Retina (tissue), 1 donor: Measurements from ENCODE around the gene TIMM23B.
A peak's percentile ranks its signal among the peaks of the same experiment; 100 is the strongest.
"Not testable (repeated sequence)": the region's sequence is repeated elsewhere in the genome, so short reads cannot be mapped to it uniquely, and the experiment has no call there.

Experiments
- DNase-seq: peaks from one replicate; pipeline ENCODE4 v3.0.0-alpha.2; 2016

The TIMM23B gene, protein sequence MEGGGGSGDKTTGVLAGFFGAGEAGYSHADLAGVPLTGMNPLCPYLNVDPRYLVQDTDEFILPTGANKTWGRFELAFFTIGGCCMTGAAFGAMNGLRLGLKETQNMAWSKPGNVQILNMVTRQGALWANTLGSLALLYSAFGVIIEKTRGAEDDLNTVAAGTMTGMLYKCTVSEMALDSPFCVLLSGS

GRCh38 chr10:49941447-49942338 is at the start of gene TIMM23B, which contains the start of gene PARG:
Gene TIMM23B (plus strand): TSS chr10:49942053. CDS start chr10:49942195, 142 bp downstream.
Gene PARG (minus strand): TSS chr10:49942027. CDS start chr10:49941725, 302 bp downstream.
- peak; percentile 93 for DNase-seq

DNA sequence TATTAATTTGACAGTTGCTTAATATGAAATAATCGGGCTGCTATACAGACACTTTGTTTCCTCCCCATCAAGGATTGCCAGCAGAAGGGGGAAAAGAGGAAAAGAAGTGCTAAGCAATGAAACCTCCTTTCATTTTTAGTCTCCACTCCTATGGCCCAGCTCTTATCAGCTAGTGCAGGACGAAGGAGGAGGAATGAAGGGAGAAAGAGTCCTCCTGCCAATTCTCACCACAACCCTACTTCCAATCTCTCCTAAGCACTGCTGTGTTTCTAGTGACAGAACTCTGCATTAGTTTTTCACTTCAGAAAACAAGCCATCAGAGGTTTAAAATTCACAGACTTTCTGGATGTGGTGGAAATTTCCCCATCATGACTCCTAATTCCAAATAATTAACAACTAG is 41.9 kb upstream of the TIMM23B start:
- DNase-seq = not testable (repeated sequence)

DNA sequence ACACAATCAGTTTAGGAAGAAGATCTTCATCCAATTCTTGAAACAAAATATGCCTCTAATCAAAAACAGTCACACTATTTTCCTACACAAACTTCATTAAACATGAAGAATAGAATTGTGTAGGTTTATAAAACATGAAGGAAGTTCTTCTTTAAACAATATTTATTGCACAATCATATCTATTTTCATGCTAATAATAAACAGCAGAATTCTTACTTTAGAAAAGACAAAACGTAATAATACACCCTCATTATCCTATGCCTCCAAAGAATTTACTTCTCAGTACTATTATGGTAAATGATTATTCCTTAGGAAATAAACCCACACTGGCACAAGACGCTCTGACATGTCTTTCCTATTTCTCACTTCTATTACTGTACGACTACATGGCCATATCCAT is 41.4 kb upstream of the TIMM23B start:
- DNase-seq = not testable (repeated sequence)

GRCh38 chr10:49903829-49904228 is 38.0 kb upstream of the TIMM23B start:
- DNase-seq = not testable (repeated sequence)

DNA sequence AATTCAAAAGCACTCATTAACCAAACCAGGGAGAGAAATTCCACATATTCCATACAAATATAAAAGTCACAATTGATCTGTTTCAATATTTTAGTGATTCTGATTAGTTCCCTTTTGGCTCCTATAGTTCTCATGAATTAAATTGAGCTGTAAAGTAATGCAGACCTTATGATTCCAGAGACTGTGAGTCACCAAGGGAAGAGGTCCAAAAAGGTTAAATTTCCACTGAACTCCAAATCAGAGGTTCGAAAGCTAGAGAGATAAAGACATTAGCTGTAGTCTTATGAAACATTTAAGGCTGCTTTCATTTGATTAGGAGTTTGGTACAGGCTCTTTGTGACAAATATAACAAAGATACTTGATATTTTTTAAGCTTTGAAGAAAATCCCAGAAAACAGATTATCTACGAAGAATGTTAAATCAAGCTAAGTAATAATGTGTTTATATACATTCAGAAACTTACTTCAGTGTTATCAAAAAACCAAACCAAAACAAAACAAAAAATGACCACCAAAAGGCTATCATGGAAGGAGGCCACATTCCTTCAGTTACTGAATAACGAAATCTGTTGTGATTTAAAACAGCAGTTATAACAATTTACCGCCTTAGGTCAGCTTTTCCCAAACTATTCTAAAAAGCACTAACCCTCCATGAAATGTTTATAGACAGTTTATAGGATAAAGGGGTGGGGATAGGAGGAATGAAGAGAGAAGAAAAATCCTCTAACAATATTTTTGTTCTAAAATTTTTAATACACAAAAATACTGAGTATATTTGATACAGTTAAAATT is 33.4 kb upstream of the TIMM23B start:
- DNase-seq = not testable (repeated sequence)

DNA sequence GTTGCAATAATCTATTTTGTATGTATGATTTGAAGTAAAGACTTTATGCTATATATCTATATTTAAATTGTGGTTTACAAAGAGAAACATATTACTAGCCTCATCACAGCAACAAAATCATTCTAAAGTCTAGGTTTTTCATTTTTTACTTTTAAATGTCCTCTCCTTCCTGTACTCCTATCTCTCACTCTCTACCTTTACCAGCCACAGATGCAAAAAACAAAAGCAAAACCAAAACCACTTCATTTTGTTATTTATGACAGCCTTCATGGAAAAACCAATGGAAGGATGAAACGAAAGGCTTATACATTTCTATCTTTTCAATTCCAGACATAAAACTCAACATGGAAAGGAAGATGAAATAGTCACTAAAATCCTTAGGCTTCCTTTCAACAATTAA is 31.6 kb upstream of the TIMM23B start:
- not testable (repeated sequence) for DNase-seq

- not testable (repeated sequence) for DNase-seq
Observed at GRCh38 chr10:49916451-49916850, 25.4 kb upstream of the TIMM23B start.

DNA sequence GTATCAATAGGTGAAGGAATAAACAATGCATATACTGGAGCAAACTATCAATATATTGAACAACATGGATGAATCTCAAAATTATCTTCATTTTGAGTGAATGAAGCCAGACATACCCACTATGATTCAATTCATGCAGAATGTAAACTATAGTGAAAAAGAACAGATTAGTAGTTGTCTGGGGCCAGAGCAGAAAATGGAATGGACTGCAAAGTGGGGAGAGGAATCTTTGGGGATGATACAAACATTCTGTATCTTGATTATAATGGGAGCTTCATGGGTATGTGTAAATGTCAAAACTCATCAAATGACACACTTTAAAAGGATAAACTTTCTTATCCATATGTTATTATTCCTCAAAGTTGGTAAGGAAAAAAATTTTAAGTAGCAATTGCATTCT is 23.9 kb upstream of the TIMM23B start:
- DNase-seq = not testable (repeated sequence)

- DNase-seq = not testable (repeated sequence)
Observed at GRCh38 chr10:49922041-49922440, 19.8 kb upstream of the TIMM23B start.

DNA sequence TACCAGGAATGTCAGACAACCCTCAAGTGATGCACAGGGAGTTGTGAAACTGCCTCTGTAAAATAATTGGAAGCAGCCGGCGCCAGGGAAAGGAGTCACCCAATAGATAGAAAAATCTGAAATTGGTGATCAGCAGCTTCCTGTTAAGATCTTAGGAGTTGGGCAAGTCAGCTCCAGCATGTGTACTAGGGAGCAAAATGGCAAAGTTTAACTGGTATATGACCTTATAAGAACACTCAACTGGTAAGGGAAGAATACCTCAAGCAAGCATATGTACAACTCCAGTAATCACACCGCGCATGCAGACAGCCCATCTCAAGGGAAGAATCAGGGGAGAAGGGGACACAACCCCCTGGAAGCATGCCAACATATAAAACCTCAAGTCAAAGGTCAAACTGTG is 18.3 kb upstream of the TIMM23B start:
- not testable (repeated sequence) for DNase-seq

DNA sequence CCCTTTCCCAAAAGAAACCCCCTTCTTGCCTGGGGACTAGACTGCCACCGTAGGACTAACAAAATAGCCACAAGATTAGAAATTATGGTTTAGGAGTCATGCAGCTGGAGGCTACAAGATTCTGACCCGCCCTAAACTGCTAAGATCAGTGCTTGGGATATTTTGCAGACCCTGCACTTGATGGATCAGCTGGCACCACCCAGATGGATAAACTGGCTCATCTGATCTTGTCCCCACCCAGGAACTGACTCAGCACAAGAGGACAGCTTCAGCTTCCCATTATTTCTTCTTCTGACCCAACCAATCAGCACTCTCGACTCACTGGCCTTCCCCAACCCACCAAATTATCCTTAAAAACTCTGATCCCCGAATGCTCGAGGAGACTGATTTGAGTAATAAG is 10.6 kb upstream of the TIMM23B start:
- DNase-seq = not testable (repeated sequence)

DNA sequence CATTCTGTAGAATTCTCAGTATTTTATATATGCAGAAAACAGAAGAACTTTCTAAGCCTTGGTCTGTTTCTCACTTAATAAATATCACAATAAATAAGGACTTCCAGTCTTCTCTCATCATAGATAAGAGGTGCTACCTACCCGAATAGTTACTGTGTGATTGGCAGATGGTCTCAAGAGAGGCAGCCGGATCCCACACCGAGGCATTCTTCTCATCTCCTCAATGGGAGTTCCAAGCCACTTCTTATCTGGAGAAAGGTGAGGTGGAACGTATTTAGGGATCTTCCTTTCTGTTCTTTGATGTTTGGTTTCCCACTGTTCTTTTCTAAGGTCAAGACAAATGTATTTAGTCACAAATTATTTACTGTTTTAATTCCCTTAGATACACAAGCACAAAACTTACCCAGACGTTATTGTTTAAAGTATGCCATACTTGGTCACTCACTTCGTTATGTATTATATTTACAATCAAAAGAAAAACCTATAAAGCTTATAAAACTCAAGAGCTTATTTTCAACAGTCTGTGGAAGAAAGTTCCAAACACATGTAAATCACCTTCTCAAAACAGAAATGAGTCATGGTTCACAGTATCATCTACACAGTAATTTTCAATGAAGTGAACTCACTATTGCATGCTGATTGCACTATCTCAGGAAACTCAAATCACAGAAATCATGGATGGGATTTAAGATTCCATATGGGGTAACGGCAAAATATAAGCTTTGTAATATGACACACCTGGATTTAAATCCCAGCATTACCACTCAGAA is 9.7 kb upstream of the TIMM23B start:
- not testable (repeated sequence) for DNase-seq

DNA sequence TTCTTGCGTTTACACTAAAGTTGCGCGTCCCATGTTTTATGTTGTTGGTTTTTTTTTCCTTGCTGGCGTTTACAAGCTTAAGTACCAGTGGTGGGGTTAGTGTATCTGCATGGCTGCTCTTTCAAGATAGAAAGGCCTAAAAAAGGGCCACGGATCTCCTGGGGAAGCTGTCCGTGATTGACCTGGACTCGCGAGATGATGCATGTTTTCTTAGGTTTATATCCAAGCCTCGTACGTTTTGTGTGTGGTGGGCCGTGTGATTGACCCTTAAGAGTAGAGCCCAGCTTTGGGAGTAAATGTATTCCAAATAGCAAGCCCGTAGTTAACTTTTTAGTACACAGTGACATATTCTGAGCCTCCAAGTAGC is 469 bp downstream of the TIMM23B start:
- peak; percentile 9 for DNase-seq

GRCh38 chr10:49943607-49944006 is 1.8 kb downstream of the TIMM23B start:
- not testable (repeated sequence) for DNase-seq

DNA sequence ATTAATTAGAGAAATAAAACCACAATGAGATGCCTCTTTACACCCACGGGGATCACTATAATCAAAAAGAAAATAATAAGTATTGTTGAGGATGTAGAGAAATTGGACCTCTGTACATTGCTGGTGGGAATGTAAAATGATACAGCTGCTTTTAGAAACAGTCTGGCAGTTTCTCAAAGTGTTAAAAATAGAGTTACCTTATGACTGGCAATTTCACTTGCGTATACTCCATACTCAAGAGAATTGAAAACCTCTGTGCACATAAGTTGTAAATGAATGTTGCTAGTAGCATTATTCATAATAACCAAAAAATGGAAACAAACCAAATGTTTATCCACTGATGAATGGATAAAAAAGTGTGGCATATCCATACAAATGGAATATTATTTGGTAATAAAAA is 6.3 kb downstream of the TIMM23B start:
- DNase-seq = not testable (repeated sequence)

- DNase-seq = not testable (repeated sequence)
Observed at GRCh38 chr10:49948737-49949136, 6.9 kb downstream of the TIMM23B start.

DNA sequence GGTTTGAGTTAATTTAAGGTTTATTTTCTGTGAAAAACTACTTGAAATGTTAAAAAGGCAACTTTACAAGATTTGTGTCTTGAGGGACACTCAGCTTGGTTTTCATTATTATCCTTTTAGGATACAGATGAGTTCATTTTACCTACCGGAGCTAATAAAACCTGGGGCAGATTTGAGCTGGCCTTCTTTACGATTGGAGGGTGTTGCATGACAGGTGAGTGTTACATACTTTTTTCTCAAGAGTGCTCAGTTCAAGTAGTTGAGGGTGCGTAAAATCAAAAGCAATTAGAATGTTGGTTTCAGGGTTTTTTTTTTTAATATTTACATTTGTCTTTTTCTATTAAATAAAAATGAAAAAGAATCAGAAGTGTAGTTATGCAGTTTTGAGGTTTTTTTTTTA is 10.2 kb downstream of the TIMM23B start:
- not testable (repeated sequence) for DNase-seq

- DNase-seq = not testable (repeated sequence)
Observed at GRCh38 chr10:49953122-49953521, 11.3 kb downstream of the TIMM23B start.

GRCh38 chr10:49970331-49970857 is 28.5 kb downstream of the TIMM23B start:
- not testable (repeated sequence) for DNase-seq

GRCh38 chr10:49971466-49971865 is 29.6 kb downstream of the TIMM23B start:
- DNase-seq = not testable (repeated sequence)

- not testable (repeated sequence) for DNase-seq
Observed at GRCh38 chr10:49972094-49972493, 30.2 kb downstream of the TIMM23B start.

GRCh38 chr10:49977756-49978155 is 35.9 kb downstream of the TIMM23B start:
- DNase-seq = not testable (repeated sequence)
